GM12878 (cell line): Measurements from ENCODE around the gene MYOZ1. TPM values are rescaled to one million over a fixed set of nuclear protein-coding genes. Genes with fewer than 3 reads are reported as not detected.

Source experiments
- HDGF ChIP-seq: fragments of 450-650 bp; IDR thresholded peaks from 2 replicates; pipeline ENCODE4 v1.6.1; 2016; ENCODE audit warnings: antibody characterized with exemption
- MEF2B ChIP-seq: fragments of 450-650 bp; IDR thresholded peaks from 2 replicates; pipeline ENCODE4 v1.6.1; 2018; ENCODE audit warnings: mild to moderate bottlenecking, moderate library complexity; ENCODE audit not compliant: partially characterized antibody, poor library complexity, severe bottlenecking
- PKNOX1 ChIP-seq: fragments of 450-650 bp; IDR thresholded peaks from 2 replicates; pipeline ENCODE4 v1.6.1; 2016; ENCODE audit warnings: mild to moderate bottlenecking
- POLR2A ChIP-seq: IDR thresholded peaks from 2 replicates; pipeline ENCODE4 v1.6.1; 2011; ENCODE audit warnings: low read depth, mild to moderate bottlenecking, low read length
- SIX5 ChIP-seq: IDR thresholded peaks from 2 replicates; pipeline ENCODE4 v1.6.1; 2011; ENCODE audit warnings: mild to moderate bottlenecking, low read depth, low read length, moderate library complexity; ENCODE audit not compliant: severe bottlenecking
- SMAD1 ChIP-seq: fragments of 450-650 bp; IDR thresholded peaks from 2 replicates; pipeline ENCODE4 v1.6.1; 2018; ENCODE audit warnings: mild to moderate bottlenecking, low read depth; ENCODE audit not compliant: partially characterized antibody
- ZSCAN29 ChIP-seq: fragments of 450-650 bp; IDR thresholded peaks from 2 replicates; pipeline ENCODE4 v1.6.1; 2017; ENCODE audit warnings: mild to moderate bottlenecking, moderate library complexity
- ZZZ3 ChIP-seq: IDR thresholded peaks from 2 replicates; pipeline ENCODE4 v1.6.1; 2011; ENCODE audit warnings: low read depth; ENCODE audit not compliant: control insufficient read depth, insufficient read length
- polyA plus RNA-seq, 11 experiments: library from polyadenylated mRNA; depleted of rRNA in 4 of 11; unstranded in 6 of 11; stranded (reverse) in 5 of 11; fragments of >200 nt; fragmentation: Nextera tagmentation in 4 of 11; fragmentation: Illumina TruSeq in 1 of 11; extraction: Ambion mirVana in 4 of 11; extraction: Trizol in 1 of 11; gene quantifications; 1 replicate in 1 of 11; 2 replicates in 10 of 11; pipeline versions ENCODE4 v1.2.1 to v1.2.3, GENCODE V29; 2011 to 2016; ENCODE audit warnings: inconsistent platforms in 2 of 11, missing spikeins in 2 of 11, low read depth in 1 of 11
- total RNA-seq, 4 experiments: library from RNA; depleted of rRNA in 3 of 4; stranded (reverse); fragments of >200 nt in 3 of 4; fragmentation: Illumina TruSeq in 1 of 4; extraction: Trizol in 1 of 4; gene quantifications; 2 replicates each; pipeline versions ENCODE4 v1.2.1 to v1.2.3, GENCODE V29; 2013 to 2021
- TF ChIP-seq, protein P1 (sequence below): fragments of 450-650 bp; IDR thresholded peaks from 2 replicates; pipeline ENCODE4 v1.6.1; 2016; ENCODE audit warnings: mild to moderate bottlenecking, moderate library complexity, borderline replicate concordance
- TF ChIP-seq, protein P2 (sequence below): IDR thresholded peaks from 2 replicates; pipeline ENCODE4 v1.6.1; 2011; ENCODE audit warnings: mild to moderate bottlenecking, low read depth, low read length, moderate library complexity; ENCODE audit not compliant: insufficient replicate concordance

The MYOZ1 gene
- total and polyA plus RNA-seq, 10 of the 15 experiments (the other 5 are each of a cell fraction or from before 2014, with no cell fraction given) = 0.05 to 2.0 (median 0.62) TPM

DNA sequence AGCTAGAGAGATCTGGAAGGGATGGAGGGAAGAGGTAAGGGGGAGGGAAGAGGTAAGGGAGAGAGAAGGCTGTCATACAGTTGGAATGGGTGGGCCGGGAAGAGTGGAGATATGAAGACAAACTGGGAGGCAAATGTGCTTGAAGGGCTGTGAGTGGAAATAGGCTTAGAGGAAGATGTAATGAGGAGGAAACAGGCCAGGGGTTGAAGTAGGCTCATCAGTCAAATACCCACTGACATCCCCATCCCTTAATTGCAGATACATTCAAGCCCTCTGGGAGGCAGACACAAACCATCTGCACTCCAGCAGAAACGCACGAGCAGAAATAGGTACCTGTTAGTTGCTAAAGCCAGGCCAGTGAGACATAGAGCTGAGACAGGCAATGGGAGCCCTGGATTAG, 12.4 kb upstream of the MYOZ1 start (continued):
- no peak for TF ChIP-seq SIX5
- TF ChIP-seq HDGF = 0 out of 2 replicates have a peak, but pooled peaks have one; percentile 51
- no peak for TF ChIP-seq ZZZ3
- peak; percentile 79 for TF ChIP-seq PKNOX1
- TF ChIP-seq SMAD1 = no peak
- TF ChIP-seq, protein P1, sequence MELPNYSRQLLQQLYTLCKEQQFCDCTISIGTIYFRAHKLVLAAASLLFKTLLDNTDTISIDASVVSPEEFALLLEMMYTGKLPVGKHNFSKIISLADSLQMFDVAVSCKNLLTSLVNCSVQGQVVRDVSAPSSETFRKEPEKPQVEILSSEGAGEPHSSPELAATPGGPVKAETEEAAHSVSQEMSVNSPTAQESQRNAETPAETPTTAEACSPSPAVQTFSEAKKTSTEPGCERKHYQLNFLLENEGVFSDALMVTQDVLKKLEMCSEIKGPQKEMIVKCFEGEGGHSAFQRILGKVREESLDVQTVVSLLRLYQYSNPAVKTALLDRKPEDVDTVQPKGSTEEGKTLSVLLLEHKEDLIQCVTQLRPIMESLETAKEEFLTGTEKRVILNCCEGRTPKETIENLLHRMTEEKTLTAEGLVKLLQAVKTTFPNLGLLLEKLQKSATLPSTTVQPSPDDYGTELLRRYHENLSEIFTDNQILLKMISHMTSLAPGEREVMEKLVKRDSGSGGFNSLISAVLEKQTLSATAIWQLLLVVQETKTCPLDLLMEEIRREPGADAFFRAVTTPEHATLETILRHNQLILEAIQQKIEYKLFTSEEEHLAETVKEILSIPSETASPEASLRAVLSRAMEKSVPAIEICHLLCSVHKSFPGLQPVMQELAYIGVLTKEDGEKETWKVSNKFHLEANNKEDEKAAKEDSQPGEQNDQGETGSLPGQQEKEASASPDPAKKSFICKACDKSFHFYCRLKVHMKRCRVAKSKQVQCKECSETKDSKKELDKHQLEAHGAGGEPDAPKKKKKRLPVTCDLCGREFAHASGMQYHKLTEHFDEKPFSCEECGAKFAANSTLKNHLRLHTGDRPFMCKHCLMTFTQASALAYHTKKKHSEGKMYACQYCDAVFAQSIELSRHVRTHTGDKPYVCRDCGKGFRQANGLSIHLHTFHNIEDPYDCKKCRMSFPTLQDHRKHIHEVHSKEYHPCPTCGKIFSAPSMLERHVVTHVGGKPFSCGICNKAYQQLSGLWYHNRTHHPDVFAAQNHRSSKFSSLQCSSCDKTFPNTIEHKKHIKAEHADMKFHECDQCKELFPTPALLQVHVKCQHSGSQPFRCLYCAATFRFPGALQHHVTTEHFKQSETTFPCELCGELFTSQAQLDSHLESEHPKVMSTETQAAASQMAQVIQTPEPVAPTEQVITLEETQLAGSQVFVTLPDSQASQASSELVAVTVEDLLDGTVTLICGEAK = no peak
- no peak for TF ChIP-seq ZSCAN29
- TF ChIP-seq POLR2A = no peak
- TF ChIP-seq, protein P2, sequence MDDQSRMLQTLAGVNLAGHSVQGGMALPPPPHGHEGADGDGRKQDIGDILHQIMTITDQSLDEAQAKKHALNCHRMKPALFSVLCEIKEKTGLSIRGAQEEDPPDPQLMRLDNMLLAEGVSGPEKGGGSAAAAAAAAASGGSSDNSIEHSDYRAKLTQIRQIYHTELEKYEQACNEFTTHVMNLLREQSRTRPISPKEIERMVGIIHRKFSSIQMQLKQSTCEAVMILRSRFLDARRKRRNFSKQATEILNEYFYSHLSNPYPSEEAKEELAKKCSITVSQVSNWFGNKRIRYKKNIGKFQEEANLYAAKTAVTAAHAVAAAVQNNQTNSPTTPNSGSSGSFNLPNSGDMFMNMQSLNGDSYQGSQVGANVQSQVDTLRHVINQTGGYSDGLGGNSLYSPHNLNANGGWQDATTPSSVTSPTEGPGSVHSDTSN = peak; percentile 60
- no peak for TF ChIP-seq MEF2B
